Astrocyte of the cerebellum (primary cell): Measurements from ENCODE around the gene MRLN.

Experiments used
- DNase-seq: peaks from one replicate; pipeline ENCODE4 v3.0.0-alpha.2; 2011; ENCODE audit warnings: low read depth
- H3K4me3 ChIP-seq: 2 replicates; pipeline ENCODE4 v1.5.1; 2011; ENCODE audit warnings: mild to moderate bottlenecking, low read depth, low read length, moderate library complexity
- CTCF ChIP-seq: IDR thresholded peaks from 2 replicates; pipeline ENCODE4 v1.5.1; 2012; ENCODE audit warnings: low read length, low read depth, moderate library complexity, mild to moderate bottlenecking; ENCODE audit errors: missing control alignments
- in situ Hi-C: cut with HindIII; loops from 2 replicates; pipeline ENCODE4 v1.10.0; 2017; ENCODE audit warnings: low sequenced_read_pairs

Gene MRLN

DNA sequence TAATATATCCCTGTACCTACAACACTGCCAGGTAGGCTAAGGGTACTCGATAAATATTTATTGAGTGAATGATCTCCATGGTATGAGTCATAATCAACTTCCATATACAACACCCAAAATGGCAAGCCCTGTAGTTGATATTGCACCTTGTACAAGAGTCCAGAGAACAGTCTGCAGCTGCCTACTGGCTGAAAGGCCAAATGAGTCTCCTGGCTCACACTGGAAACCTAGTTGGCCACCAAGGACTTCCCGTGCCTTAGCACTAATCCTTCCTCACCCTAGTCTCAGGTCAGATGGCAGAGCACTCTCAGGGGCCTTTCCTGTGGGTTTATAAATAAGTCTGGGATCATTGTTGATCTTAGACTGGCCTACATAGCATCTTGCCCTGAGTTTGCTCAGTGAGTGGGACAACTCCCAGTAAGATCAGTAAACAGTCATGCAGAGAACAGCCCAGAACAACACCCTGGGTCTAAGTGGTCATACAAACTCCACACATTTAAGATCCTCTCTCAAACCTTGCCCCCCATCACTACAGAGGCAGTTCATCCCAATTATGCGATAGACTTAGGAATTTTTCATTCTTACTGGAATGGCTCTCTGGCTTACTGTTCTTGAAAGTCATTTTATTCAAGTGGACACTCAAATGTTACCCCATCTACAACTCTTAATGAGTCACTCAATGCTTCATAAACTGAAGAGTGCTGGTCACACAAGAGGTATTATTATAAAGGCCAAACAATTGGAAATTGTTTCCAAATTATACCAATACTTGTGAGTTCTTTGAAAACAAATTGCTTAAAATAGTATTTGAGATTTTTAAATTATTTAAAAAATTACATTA is 28.9 kb downstream of the MRLN start:
- H3K4me3 ChIP-seq: no peak overlapping the region
- no peak for TF ChIP-seq CTCF
- in situ Hi-C loops: no loop called here
- DNase-seq: no peak

DNA sequence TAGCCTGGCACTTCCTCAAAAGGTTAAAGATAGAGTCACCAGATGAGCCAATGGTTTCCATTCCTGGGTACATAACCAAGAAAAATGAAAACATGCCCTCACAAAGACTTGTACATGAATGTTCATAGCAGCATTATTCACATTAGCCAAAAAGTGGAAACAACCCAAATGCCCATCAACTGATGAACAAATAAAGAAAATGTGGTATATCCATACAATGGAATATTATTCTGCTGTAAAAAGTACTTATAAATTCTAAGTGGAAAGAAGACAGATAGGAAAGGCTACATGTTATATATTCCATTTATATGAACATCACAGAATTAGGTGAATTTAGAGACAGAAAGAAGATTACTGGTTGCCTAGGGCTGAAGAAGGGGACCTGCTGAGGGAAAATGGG is 32.9 kb downstream of the MRLN start:
- in situ Hi-C loops: no loop called here
- no peak overlapping the region for H3K4me3 ChIP-seq
- DNase-seq: no peak
- TF ChIP-seq CTCF: no peak

DNA sequence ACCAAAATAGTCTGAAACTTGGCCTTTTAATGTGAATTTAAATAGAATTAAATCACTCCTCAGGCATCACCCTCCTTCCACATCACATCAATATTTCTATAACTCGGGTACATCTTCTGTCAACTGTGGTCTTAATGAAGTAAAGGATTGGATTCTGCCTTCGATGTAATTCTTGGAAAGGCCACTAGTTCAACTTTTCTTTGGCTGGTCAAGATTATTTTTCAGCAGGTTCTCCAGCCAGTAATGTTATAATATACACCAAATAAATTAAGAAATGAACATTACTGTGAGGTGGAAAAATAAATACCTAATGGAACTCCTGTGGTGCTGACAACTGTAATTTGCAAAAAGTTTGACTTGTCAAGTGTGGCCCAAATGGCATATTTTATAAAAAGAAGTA is 33.9 kb downstream of the MRLN start:
- DNase-seq: no peak
- TF ChIP-seq CTCF: peak; percentile 14
- H3K4me3 ChIP-seq: no peak overlapping the region
- in situ Hi-C loops: no loop called here

GRCh38 chr10:59718257-59718656 is 35.0 kb downstream of the MRLN start:
- no peak for TF ChIP-seq CTCF
- in situ Hi-C loops: no loop called here
- DNase-seq: no peak
- no peak overlapping the region for H3K4me3 ChIP-seq

- no peak overlapping the region for H3K4me3 ChIP-seq
- no peak for TF ChIP-seq CTCF
- in situ Hi-C loops: no loop called here
- DNase-seq: no peak
These were observed 39.9 kb downstream of the MRLN start for GRCh38 chr10:59713196-59713821.

DNA sequence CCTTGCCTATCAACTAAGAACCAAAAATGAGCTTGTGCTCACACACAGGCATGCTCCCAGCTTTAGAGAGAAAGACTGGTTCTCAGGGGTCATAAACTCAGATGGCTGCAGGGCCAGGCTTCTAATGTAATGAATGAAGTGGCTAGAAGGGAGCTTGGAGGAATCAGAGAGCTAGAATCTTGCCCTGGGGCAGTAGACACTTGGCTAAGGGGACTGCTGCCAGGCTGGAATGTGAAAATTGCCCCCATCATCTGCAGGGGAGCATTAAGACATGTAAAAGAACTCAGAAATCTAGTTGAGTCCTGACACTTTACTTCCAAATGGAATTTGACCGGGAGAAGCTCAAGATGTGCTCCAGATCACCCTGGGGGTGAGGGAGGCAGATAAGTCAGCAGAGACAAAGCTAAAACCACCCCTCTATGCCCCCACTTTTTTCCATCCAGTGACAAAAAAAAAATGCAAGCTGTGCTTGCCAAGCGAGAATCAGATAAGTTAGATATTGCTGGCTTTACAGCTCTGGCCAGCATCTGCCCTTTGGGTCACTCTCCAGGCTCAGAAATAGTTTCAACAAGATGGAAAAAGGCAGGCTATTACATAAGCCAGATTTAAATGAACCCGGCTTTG is 41.3 kb downstream of the MRLN start:
- DNase-seq: no peak
- in situ Hi-C loops: no loop called here
- H3K4me3 ChIP-seq: no peak overlapping the region
- no peak for TF ChIP-seq CTCF
